ENCODE measurements around the gene GSN.

GSN gene

DNA sequence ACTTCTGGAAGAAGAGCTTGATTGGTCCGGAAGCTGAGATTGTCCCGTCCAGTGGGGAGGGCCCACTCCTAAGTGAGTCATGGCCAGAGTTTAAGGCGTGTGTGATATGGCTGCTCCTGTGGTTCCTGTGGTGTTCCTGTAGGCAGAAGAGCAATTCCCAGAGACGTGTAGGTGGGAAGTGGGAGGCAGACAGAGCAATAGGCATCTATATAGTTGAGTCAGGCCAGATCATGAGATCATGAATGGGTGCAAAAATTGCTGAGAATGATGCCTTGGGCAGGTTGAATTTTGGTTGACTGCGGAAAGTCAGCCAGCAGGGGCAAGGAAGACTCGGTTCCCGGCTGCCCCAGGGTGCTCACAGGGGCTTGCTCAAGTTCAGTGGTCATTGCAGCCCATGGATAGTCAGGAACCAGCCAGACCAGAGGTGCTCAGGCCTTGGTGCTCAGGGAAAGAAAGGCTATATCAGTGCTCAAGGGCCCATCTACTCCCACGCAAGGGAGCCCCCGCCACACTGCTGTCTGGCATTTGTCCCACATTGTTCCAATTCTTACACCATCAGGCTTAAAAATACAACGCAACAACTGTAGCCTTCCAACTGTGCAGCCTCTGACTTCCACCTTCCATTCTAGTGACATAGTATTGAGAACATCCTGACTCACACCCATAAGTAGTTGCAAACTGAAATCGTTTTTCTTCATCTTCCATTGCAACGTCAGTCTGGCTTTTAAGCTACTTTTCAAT, 21.0 kb upstream of the GSN start:
- peak; percentile 96 for DNase-seq

- DNase-seq = peak; percentile 97
Measured at GRCh38 chr9:121249563-121249962, 18.4 kb upstream of the GSN start.

GRCh38 chr9:121252104-121252851, 15.7 kb upstream of the GSN start:
- peak; percentile 73 for DNase-seq

DNA sequence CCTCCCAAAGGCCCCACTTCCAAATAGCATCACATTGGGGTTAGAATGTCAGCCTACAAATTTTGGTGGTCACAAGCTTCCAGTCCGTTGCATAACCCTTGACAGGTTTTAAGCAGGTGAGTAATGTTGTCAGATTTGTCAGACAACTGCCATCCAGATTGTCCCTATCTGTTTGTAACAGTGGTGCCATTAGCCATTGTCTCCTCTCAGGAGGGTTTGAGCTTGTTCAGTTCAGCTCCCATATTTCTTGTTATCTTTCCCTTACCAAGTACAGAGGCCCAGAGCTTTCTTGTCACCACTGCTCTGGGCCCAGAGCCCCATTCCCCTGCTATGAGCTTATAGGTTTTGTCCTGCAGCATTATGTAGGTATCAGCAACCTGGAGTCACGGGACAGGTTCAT, 14.8 kb upstream of the GSN start:
- no peak for DNase-seq

GRCh38 chr9:121253821-121254501, 14.0 kb upstream of the GSN start:
- DNase-seq = peak; percentile 73

- DNase-seq = no peak
Measured at GRCh38 chr9:121259498-121259897, 8.5 kb upstream of the GSN start.

- DNase-seq = no peak
Measured at GRCh38 chr9:121259935-121260334, 8.0 kb upstream of the GSN start.

DNA sequence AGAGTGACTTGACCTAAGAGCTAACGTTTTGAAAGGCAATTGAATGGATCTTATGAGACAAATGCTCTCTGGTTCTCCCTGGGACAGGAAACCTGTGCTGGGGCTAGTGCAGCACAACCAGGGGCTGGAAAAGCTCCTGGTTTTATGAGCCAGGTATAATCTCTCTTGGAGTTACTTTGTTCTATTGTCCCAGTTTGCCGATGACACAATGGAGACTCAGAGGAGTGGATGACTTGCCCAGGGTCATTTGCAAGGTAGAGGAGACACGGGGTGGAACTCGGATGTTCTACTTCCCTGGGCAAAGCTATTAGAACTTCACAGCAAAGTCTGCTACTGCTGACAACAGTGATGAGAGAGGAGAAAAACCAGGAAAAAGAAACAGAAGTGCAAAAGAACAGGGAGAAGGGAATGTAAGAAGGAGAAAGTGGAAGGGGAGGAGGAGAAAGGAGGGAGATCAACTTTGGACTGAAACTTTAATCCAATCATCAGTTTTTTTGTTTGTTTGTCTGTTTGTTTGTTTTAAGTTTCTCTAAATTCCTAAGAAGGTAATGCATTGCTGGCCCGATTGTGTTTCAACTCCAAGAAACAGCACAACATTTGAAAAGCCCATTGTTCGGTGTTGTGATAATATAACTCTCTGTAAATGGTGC, 7.4 kb upstream of the GSN start:
- DNase-seq = no peak

DNA sequence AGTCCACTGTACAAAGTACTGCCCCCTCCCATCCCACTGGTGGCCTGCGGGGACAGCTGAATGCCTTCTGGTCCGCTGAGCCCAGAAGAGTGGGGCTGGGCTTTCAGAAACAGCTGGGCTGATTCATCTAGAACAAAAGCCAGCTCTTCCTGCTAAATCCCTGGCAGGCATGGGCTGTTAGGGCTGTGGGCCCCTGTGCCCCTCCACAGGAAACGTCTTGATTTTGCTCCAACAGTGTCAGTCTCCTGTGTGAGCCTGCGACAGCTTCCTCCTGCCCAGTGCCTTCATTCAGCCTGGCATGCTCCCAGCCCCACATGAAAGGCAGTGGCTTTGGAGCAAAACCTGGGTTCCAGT, 6.9 kb upstream of the GSN start:
- DNase-seq = no peak

DNA sequence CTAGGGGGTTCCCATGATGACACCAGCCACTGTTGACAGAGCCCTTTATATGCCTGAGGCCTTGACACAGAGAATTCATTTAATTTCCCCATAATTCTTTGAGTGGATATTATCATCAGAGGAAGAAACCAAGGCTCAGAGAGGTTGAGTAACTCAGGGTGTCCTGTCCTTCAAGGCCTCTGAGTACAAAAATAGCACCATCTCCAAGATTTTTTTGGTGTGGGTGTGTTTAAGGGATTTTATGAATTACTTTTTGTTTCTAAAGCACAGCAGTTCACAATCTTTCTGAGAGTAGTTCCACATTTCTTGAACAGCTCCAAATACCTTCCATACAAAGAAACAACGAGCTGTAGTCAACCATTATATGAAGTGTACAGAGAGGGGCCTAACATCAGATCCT, 6.2 kb upstream of the GSN start:
- DNase-seq = peak; percentile 78

DNA sequence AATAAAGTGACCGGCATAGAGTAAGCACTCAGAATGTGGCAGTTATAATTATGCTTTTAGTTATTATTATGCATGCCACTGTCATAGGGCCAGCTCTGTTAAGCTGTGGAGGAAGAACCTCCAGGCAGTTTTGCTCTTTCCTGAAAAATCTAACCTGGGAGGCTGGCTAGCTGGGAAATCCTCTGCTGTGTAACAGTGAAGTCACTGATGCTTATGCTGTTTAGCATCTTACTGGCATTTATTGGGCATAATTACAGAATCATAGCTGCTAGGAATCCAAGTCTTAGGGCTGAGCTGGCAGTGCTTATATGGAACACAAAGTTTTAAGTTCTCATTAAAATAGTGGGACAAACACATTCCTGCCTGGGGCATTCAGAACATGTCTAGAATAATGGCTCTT, 5.5 kb upstream of the GSN start:
- DNase-seq = no peak

GRCh38 chr9:121262953-121263352, 5.0 kb upstream of the GSN start:
- DNase-seq = no peak

- no peak for DNase-seq
Measured at GRCh38 chr9:121266356-121266755, 1.6 kb upstream of the GSN start.

DNA sequence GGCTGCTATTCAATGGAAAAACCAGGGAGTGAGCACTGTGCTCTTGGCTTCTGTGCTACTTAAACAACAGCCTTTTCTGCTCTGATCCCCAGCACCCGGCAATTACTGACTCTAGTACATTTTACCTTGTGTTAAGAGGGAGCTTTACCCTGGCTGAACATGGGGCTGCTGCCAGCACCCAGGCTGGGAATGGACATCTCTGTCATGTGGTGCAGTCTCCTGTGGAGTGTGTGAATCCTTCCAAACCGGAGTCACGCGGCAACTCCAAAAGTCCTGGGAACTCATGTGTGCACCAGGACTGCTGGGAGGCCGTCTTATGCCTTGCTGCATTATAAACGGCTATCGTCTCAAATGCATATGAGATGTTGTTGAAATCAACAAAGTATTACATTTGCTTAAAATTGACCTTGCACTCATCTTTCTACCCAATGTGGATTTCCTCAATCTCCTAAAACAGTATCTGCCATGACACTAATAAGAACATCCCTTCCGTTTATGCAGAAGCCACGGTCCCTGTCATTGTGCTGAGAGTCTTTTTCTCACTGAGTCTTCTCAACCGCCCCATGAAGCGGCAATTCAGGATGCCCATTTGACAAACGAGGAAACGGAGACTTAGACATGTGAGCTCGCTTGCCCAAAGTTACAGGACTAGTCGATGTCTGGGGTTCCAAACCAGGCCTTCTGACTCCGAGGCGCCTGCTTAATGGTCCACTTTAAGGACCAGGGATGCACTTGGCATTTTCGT, 884 bp upstream of the GSN start:
- no peak for DNase-seq

DNA sequence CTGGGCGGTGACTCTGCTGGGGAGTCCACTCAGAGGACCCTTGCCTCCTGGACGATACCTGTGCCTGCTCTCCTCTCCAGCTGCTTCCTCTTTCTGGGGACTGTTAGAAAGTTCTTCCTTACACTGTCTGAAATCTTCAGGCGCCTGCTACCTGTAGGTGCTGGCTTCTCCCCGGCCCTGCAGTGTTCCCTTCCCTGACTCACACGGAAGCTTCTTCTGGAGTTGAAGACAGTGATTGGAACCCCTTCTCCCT, 562 bp downstream of the GSN start:
- DNase-seq = no peak

DNA sequence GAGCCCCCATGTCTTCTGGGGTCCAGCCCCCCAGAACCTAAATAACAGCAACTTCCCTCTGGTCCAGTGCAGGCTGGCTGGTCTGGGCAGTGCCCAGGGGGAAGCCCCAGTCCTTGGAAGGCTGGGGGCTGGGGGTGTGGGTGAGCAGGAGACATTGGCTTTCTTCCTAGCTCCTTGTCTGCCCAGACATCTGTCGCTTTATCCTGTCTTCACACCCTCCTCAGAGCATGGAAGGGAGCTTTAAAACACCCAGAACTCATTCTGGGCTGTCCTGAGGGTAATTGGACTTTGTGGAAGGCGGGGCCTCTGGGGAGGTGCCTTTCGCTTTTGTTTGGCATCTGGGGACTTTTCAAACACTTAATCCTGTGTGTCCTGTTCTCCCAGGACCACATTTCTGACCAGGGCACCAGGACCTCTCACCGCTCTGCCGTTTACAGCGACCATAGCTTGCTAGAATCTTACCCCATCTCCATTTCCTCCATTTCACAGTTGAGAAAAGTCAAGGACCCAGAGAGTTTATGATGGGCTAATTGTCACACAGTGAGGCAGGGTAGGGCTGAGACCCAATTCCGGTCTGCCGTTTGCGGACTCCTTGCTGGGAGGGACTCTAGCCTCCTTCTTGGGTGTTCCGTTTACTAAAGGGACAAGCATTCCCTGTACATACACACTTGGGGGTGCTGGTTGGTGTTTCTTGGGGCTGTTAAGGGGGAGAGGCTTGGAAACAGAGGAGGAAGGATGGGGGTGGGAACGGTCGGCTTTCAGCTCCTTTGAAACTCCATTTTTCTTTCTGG, 1.1 kb downstream of the GSN start:
- peak; percentile 64 for DNase-seq

DNA sequence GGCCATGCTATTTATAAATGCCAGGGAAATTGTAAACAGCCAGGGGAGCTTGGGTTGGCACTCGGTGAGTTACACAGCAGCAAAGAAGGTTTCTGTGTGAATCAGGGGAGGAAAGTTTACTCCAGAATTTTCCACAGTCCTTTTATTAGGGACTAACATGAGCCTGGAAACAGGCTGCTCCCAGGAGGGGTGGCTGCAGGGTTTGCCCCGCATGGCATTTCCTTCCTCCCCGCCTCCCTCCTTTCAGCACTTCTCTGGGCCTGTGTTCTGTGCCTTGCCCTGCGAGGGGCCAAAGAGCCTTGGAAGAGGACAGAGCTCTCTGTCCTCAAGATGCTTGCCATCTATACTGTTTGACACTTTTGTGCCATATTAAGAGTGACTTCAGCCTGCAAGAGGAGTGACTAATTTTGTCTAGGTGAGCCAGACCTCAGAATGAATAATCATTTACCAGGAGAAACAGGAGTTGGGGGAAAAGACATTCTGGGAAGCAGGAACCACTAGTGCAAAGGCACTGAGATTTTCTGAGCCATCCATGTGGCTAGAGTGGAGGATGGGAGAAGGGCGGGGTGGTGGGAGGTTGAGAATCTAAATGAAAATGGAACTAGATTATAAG, 1.8 kb downstream of the GSN start:
- DNase-seq = no peak

GRCh38 chr9:121271368-121272341, 3.7 kb downstream of the GSN start:
- peak; percentile 88 for DNase-seq

- no peak for DNase-seq
Measured at GRCh38 chr9:121272401-121272948, 4.5 kb downstream of the GSN start.

DNA sequence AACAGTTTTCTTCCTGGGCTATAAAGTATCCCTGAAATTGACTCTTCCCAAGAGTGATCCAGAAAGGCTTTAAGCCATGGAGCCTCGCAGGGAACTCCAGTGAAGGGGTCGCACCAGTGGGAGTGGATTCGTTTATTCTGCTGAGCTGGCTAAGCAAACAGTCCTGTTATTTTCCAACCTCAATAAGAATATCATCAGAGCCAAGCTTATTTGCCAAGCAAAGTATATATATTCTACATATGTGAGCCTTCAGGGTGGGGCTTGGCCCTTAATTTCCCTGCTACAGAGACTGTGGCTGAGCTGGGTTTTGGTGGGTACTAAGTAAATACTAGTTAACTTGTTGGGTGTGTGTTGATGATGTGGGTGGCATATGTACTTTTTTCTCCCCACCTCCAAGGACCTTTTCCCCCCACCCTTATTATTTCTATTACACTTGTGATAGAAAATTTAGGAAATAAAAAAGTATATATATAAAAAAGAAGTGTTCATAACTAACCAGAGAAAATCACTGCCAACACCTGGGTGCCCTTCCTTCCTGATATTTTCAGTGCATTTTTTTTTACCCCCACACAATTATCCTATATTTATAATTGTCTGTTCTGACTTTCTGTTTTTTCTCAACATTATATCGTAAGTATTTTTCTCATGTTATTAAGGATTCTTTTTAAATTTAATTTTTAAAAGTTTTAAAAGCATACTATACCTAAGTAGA, 5.3 kb downstream of the GSN start:
- DNase-seq = no peak
